GM13976 (cell line): Measurements from ENCODE around the gene HSPA1A.
"Not testable (repeated sequence)": the region's sequence is repeated elsewhere in the genome, so short reads cannot be mapped to it uniquely, and the experiment has no call there.

Experiments used
- DNase-seq: peaks from one replicate; pipeline ENCODE4 v3.0.0; 2012; ENCODE audit warnings: low spot score
- in situ Hi-C: fragments of 300-500 bp; cut with MboI; formaldehyde crosslinking; loops from one replicate; pipeline ENCODE4 v1.12.0; 2022; ENCODE audit warnings: low sequenced_read_pairs, mixed read lengths, inconsistent platforms; ENCODE audit not compliant: unreplicated experiment
- TF ChIP-seq, protein P1 (sequence below): IDR thresholded peaks from 2 replicates; pipeline ENCODE4 v1.5.1; 2012; ENCODE audit warnings: borderline replicate concordance, mild to moderate bottlenecking; ENCODE audit not compliant: insufficient read depth; ENCODE audit errors: extremely low read depth, missing control alignments, control extremely low read depth

Gene HSPA1A

DNA sequence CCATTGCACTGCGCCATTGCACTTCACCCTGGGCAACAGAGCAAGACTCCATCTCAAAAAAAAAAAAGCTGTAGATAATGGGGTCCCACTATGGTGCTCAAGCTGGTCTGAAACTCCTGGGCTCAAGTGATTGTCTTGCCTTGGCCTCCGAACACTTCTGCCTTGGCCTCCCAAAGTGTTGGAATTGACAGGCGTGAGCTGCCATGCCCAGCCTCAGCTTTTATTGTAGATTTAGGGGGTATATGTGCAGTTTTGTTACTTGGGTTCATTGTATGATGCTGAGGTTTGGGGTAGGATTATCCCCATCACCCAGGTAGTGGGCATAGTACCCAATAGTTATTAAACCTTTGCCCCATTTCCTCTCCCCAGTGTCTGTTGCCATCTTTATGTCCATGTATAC, 23.6 kb downstream of the HSPA1A start:
- in situ Hi-C loops: no loop called here
- TF ChIP-seq, protein P1, sequence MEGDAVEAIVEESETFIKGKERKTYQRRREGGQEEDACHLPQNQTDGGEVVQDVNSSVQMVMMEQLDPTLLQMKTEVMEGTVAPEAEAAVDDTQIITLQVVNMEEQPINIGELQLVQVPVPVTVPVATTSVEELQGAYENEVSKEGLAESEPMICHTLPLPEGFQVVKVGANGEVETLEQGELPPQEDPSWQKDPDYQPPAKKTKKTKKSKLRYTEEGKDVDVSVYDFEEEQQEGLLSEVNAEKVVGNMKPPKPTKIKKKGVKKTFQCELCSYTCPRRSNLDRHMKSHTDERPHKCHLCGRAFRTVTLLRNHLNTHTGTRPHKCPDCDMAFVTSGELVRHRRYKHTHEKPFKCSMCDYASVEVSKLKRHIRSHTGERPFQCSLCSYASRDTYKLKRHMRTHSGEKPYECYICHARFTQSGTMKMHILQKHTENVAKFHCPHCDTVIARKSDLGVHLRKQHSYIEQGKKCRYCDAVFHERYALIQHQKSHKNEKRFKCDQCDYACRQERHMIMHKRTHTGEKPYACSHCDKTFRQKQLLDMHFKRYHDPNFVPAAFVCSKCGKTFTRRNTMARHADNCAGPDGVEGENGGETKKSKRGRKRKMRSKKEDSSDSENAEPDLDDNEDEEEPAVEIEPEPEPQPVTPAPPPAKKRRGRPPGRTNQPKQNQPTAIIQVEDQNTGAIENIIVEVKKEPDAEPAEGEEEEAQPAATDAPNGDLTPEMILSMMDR: no peak
- no peak for DNase-seq

GRCh38 chr6:31839779-31840126, 24.4 kb downstream of the HSPA1A start:
- in situ Hi-C loops, DNase-seq: not testable (repeated sequence)

GRCh38 chr6:31842053-31842452, 26.7 kb downstream of the HSPA1A start:
- TF ChIP-seq, protein P1: no peak
- DNase-seq: no peak
- in situ Hi-C loops: no loop called here

- in situ Hi-C loops: no loop called here
Measured at GRCh38 chr6:31844507-31844906, 29.2 kb downstream of the HSPA1A start.

DNA sequence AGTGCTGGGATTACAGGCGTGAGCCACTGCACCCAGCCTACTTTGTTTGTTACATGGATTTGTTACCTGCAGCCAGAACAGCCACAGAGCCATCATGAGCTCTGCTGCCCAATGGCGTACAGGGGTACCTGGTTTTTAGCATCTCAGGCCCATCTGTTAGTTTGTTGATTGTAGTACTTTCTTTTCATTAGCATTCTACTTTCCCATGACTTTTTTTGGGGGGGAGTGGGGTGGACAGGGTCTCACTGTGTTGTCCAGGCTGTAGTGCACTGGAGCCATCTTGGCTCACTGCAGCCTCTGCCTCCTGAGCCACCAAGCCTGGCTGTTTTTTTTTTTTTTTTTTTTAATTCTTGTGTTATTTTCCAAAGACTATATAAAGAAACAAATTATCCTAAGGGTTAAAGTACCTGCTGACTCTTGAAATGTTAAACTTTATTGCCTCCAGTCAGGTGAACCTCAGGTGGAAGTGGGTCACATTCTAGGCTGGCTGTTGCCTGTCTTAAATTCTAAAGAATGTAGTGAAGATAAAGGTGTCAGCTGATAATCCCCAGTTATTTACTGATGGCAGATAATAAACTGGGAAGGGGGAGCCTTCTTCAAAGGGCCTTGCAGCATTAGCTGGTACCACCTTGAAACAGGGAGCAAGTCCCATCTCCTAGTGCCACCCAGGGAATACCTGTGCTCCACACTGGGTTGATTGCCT, 32.1 kb downstream of the HSPA1A start:
- in situ Hi-C loops: no loop called here
- TF ChIP-seq, protein P1: no peak

More at GRCh38 chr6:31844507-31844906, 29.2 kb downstream of the HSPA1A start:
- no peak for DNase-seq
- TF ChIP-seq, protein P1: no peak

DNA sequence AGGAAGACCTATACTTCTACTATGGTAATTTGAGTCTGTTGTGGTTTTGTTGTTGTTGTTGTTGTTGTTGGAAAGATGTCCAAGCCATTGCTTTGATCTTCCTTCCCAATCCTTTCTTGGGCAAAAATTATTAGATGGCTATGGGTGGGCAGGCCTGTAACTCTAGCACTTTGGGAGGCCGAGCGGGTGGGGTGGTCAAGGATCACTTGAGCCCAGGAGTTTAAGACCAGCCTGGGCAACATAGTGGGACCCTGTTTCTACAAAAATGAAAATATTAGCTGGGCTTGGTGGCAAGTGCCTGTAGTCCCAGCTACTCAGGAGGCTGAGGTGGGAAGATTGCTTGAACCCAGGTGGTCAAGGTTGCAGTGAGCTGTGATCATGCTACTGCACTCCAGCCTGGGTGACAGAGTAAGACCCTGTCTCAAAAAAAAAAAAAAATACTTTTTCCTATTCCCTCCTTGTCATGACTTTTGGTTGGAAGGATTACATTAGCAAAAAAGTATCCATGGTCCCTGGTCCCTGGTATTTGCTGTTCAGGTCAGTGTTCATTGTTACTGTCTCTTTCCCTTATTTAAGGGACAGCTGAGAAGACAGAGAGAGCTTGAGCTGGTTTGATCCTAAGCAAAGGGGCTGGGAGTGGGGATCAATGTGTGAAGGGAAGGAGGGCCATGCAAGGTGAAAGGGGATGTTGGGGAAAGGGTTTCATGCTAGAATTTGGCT, 35.6 kb downstream of the HSPA1A start:
- TF ChIP-seq, protein P1: no peak
- in situ Hi-C loops: no loop called here
- no peak for DNase-seq

More for the DNA sequence above, 32.1 kb downstream of the HSPA1A start:
- DNase-seq: no peak

- in situ Hi-C loops: no loop called here
- no peak for DNase-seq
- TF ChIP-seq, protein P1: no peak
Measured at GRCh38 chr6:31851485-31851832, 36.1 kb downstream of the HSPA1A start.

DNA sequence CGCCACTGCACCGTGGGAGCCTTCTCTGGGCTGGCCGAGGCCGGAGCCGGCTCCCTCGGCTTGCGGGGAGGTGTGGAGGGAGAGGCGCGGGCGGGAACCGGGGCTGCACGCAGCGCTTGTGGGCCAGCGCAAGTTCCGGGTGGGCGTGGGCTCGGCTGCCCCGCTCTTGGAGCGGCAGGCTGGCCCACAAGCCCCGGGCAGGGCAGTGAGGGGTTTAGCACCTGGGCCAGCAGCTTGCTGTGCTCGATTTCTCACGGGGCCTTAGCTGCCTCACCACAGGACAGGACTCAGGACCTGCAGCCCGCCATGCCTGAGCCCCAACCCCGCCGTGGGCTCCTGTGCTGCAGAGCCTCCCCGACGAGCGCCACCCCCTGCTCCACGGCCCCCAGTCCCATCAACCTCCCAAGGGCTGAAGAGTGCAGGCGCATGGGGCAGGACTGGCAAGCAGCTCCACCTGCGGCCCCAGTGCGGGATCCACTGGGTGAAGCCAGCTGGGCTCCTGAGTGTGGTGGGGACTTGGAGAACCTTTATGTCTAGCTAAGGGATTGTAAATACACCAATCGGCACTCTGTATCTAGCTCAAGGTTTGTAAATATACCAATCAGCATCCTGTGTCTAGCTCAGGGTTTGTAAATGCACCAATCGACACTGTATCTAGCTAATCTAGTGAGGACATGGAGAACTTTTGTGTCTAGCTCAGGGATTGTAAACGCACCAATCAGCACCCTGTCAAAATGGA, 36.8 kb downstream of the HSPA1A start:
- in situ Hi-C loops, DNase-seq: not testable (repeated sequence)

DNA sequence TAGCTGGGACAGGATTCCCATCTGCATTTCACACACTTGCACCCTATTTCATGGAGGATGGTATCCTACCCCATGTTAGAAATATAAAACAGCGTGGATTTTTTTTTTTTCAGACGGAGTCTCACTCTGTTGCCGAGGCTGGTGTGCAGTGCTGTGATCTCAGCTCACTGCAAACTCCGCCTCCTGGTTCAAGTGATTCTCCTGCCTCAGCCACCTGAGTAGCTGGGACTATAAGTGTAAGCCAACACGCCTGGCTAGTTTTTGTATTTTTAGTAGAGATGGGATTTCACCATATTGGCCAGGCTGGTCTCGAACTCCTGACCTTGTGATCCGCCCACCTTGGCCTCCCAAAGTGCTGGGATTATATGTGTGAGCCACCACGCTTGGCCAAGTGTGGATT, 42.4 kb downstream of the HSPA1A start:
- not testable (repeated sequence) for DNase-seq

More for the DNA sequence above, 42.4 kb downstream of the HSPA1A start:
- in situ Hi-C loops: not testable (repeated sequence)
